H4 (cell line): ENCODE data around the gene PPARGC1A. TPM values are rescaled to one million over a fixed set of nuclear protein-coding genes. Genes with fewer than 3 reads are reported as not detected.

Source experiments
- DNase-seq: peaks from one replicate; pipeline ENCODE4 v3.0.0-alpha.2; 2015; ENCODE audit warnings: low spot score
- total RNA-seq: library from RNA; depleted of rRNA; stranded (reverse); fragments of >200 nt; shearing (Covaris generic); gene quantifications from 2 replicates; pipeline ENCODE4 v1.2.3, GENCODE V29; 2014; rRNA removed

The PPARGC1A gene, protein sequence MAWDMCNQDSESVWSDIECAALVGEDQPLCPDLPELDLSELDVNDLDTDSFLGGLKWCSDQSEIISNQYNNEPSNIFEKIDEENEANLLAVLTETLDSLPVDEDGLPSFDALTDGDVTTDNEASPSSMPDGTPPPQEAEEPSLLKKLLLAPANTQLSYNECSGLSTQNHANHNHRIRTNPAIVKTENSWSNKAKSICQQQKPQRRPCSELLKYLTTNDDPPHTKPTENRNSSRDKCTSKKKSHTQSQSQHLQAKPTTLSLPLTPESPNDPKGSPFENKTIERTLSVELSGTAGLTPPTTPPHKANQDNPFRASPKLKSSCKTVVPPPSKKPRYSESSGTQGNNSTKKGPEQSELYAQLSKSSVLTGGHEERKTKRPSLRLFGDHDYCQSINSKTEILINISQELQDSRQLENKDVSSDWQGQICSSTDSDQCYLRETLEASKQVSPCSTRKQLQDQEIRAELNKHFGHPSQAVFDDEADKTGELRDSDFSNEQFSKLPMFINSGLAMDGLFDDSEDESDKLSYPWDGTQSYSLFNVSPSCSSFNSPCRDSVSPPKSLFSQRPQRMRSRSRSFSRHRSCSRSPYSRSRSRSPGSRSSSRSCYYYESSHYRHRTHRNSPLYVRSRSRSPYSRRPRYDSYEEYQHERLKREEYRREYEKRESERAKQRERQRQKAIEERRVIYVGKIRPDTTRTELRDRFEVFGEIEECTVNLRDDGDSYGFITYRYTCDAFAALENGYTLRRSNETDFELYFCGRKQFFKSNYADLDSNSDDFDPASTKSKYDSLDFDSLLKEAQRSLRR
- total RNA-seq: 0.94 and 2.4 TPM in 2 replicates

DNA sequence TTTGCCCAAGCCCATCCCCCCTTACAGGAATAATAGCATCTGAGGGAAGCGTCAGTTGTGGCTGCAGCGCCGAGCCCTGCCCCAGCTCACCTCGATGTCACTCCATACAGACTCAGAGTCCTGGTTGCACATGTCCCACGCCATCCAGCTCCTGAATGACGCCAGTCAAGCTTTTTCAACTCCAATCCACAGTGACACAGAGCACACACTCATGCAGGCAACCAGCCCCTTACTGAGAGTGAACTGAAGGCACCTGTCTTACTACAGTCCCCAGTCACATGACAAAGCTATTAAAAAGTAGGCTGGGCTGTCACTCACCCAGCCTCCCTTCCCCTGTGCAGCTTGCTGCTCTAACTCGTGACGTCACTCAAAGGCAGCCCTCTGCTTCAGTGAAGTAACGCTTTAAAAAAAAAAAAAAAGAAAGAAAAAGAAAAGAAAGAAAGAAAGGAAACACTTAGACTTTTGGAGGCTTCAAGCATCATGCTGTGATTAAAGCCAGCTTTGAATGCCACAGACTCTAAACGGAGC is at the start of gene PPARGC1A:
Gene PPARGC1A, minus strand, starts transcription at position 234 of the 528 bp plus-strand sequence. Its CDS starts 90 bp downstream, at position 144.
- peak; percentile 71 for DNase-seq

DNA sequence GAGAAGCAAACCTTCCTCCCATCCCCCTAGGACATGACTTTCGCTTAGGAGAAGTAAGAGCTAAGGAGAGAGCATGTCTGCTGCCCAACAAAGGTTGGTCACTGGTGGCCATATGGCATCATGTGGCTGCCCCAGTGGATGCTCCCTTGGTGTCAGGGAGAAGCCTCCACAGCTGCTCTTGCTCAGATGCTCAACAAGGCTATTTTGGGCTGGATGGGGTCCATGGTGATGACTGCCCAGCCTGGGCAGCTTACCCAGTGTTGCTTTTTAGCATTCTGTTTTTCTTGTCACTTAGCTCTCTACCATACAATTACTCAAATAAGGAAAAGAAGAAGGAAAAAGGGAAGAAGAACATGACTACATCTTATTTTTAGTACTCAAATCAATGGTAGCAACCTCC is 48.9 kb upstream of the PPARGC1A start:
- DNase-seq: no peak

DNA sequence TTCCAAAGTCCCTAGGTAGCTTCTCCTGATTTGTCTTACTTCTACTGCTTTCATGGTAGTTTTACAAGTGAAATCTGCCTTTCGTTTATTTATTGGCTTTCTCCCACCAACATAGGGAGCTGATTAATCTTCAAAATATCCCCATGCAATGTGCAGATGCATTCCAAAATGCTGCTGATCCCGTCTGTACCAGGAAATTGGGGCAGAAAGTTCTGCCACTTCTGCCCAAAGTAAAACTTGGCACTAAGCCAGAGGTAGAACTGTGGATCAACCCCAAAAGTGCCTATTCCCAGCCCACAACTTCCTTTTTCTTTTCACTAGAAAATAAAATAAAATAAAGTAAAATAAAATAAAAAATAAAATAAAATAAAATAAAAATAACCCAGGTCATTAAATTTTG is 47.3 kb upstream of the PPARGC1A start:
- no peak for DNase-seq

DNA sequence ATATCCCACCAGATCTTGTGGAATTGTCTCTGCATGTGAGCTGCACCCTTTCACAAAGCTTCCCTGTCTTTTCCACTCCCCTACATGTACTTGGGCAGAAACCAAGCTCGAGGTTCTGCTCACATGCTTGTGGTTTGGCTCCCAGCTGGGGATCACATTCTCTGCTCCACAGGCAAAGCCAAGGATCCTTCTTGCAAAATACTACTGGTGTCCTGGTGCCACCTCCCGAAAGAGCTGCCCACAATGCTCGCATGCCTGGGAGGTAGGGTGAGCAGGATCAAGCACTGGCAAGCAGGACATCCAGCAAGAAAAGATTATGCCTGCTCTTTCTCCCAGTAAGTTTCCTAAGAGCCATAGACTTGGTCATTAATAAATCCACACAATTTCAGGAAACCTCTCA is 45.1 kb upstream of the PPARGC1A start:
- DNase-seq: peak; percentile 98

DNA sequence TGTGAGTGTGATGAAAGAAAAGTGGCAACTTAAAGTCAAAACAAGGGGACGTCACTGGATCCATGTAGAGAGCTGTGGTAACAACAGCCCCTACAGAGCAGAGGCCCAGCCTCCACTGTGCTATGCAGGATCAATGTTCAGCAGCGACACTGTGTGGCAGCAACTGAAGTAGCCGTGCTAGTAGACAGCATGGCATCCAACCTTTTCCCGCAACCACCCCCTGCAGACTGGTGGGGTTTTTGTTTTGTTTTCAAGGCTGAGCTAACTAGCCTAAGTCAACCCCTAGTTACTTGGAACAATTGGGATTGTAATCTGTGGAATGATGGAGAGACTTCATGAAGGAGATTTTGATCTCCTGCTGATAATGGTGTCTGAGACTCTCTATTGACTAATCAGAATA is 44.4 kb upstream of the PPARGC1A start:
- DNase-seq: peak; percentile 14

DNA sequence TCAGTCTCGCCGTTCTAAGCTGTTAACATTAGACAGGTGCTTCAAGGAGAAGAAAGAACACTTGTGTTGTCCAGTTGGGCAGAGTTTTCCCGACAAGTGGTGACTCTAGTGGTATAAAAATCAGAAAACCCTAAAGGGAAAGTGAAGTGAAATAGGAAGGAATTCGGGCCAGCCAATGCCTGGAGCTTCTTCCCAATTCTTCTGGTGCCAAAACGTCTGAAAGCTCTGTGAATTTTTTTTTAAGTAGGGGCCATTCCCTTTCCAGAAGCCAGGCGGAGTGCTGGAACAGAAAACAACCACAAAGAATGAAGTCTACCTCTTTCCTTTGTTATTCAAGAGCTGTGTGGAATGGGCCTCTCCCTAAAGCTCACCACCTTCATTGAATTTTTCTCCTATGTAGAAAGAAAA is 43.1 kb upstream of the PPARGC1A start:
- peak; percentile 69 for DNase-seq

DNA sequence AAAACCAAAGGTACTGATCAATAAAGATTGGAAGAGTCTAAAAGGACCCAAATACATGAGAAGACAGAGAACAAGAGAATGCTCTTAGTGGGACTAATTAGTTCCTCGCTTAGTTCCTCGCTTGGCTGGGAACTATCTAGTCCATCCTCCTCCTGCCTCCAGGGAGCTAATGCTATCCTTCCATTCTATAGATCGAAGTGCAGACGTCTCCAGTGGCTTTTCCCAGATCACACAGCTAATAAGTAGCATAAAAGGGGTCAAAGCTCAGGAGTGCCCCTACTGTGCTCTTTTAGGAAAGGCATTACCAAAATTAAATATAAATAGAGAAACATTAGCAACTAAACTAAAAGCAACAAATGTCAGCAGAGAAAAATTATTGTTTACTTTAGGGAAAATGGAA is 42.3 kb upstream of the PPARGC1A start:
- no peak for DNase-seq

DNA sequence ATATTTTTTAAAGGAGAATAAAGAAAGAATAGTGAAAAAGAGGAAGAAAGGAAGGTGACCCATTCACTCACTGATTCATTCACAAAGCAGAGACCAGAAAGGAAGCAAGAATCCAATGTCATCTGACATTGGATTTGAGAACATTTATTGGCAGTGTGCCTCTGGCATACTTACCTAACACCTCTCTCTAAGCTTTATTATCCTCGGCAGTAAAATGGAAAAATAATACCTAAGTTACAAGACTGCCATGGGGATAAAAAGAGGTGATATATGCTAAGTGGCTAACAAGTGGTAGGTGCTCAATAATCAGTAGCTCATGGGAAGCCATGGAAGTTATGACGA is 41.6 kb upstream of the PPARGC1A start:
- DNase-seq: peak; percentile 12

DNA sequence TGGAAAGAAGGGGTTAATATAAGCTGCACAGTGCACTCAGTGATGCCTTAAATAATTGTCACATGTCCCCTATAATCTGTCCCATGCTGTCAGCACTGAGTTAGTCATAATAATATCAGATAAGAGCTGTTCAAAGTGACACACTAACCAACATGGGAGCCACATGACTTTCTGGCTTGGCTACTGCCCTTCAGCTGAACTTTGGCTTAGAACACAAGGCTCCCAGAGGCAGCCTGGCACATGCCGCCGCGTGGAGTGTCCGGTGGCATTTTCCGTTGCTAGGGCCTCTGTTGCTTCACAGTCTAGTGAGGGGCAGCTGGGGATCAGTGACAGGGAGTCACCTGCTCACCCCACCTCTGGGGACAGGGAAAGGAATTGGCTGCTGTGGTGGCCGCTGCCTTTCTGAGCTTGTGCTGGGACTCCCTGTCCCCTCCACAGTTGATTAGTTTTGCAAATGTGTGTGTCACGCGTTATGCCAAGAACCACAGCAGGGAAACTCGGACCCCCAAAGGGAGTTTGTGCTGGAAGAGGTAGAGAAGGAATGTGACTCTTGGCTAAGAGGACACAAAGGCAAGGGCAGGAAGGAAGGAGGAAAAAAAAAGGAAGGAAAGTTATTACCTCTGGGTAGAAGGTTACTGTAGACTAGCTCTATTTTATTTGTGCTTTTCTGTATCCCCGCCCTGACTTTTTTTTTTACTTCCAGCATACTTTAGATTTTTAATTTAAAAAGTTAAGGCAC is 41.1 kb upstream of the PPARGC1A start:
- DNase-seq: peak; percentile 92

DNA sequence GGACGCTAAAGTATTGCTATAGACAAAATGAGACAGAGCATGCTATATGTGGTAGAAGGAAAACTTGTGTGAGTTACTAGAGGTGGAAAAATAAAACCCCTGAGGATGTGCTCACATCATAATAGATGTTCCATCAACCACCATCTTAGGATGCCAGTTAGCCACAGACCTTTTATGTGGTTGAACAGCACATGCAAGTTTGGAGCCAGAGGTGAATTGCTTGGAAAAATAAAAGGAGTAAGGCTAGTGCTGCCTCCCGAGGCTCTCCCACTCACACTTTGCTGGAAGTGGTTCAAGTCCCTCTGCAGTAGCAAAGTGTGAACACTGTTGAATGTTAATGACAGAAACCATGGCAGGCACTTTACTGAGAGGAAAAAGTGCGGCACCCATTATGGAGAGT is 39.4 kb upstream of the PPARGC1A start:
- DNase-seq: peak; percentile 42

DNA sequence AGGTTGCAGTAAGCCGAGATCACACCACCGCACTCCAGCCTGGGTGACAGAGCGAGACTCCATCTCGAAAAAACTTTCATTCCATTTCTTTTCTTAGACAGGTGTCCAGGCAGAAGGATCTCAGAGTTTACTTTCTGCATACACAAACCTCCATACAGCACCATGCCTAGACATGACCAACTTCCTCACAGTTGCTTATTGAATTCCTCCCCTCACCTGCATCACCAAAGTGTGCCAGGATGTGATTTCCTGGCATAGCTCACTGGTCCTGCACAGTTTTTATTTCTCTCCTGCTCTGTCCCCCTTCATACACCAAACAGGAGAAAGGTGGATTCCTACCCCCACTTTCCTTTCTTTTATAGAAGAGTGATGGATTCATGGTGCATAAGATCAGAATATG is 34.7 kb upstream of the PPARGC1A start:
- no peak for DNase-seq

DNA sequence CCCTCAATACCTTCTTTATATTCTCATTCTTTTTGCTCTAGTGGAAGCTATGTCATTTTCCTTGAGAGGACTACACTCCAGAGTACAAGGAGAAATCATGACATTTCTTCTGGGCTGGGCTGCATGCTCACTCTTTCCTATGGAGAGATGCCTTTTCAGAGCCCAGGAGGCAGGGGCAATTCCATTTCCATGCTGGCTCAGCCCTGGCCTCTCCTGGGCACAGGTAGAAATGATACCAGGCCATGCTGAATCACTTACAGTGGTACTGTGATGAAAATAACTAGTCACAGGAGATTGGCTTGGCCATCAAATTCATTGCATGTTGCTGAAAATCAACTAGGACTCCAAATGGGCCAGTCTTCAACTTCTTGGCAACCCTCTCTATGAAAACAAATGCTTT is 34.0 kb upstream of the PPARGC1A start:
- no peak for DNase-seq

DNA sequence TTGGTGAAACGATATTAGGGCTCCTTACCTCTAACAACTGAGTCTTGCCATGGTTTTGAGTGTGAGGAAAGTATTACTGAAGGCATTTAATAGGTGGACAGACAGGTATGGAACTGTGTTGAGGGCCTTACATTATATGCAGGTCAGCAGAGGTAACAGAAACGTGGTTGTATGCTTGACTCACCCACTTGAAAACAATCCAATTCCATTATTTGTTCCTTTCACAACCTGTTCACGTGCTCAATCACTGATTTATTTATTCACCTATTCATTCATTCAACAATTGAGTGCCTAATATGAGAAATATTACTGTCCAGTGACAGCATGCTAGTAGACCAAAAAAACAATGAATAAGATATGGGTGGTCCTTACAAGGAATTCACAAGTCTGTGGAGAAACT is 33.3 kb upstream of the PPARGC1A start:
- DNase-seq: no peak

DNA sequence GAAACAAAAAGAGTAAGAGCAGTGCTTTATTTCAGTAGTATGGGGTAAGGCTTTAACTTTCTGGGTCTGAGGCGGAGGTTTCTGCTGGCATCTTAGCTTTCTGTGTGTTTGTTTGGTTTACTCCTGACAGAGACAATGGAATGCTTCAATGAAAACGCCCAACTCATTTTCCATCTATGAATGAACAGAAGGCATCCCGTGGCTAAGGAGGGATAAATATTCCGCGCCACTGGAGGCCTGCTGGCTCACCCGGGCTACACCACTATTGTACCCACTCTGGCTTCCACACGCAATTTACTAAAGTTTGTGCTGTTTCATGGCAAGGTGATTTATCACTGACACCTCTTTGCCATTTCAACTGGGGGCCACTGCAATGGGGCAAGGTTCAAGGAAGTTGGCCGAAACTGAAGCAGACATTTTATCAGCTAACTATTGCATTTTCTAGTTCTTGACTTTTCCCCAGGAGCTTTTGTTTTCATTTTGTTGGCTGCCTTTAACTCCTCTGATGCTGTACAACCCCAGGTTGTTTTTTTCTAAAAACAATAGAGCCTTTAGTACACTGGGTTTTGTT is 32.8 kb upstream of the PPARGC1A start:
- DNase-seq: no peak

DNA sequence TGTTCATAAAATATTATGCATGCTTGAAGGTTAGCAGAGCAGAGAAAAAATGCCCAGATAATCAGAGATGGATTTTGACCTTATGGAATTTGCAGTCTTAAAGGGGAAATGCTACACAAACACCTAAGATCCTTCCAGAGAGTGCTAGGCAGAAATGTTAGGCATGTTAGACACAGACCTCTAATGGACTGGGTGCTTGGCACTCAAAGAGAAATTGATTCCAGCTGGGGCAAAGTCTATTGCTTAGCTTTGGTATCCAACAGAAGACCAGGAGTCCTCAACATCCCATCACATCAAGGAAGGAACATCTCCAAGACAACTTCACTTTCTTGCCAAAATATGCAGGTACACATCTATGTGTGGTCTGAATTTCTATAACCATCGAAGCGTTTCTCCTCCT is 32.2 kb upstream of the PPARGC1A start:
- DNase-seq: no peak

DNA sequence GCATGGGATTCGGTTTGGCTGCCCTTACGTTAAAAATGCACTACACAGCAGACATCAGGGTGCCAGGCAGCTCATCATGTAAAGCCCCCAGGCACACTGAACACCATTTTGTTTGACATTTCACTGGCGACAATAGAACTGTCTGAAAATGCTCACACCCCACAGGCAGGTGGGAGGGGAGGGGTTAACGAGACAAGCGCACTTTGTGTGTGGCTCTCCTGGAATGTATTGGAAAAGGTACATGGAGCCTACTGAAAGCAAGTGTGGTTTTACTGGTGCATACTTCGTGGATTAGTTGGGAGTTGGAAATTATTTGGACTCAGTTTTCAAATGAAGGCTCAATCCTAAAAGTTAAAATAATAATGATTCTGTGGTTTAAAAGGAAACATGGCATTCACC is 31.6 kb upstream of the PPARGC1A start:
- no peak for DNase-seq

DNA sequence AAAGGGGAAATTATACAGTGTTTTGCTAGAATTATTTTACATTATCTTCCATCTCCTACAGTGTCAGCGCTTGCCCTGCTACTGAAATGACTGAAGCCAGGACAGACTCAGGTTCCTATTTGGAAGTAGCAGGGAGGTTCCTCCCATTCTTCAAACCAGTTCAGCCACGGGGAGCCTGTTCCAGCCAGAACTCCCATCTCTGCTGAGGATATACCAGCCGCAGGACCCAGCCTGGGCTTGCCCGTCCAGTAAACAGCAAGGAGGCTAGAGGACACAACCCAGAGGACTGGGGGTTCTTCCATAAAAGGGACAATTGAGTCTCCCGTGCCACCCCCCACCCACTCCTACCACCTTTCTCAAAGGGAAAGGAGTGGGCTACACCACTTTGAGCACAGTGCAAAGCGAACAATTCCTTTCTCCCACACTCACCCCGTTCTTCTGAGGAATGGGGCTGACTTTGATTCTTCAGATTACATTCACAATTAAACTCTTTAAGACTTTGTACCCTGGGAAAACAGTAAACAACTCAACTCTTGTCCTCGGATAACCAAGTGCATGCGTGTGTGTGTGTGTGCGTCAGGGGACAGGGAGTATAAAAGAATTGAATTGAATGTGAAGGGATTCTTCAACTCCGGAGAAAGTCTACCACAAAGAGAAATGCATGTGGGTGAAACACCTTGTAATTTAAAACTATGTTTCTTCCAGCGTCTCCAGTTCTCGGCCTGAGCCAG is 31.0 kb upstream of the PPARGC1A start:
- DNase-seq: no peak

DNA sequence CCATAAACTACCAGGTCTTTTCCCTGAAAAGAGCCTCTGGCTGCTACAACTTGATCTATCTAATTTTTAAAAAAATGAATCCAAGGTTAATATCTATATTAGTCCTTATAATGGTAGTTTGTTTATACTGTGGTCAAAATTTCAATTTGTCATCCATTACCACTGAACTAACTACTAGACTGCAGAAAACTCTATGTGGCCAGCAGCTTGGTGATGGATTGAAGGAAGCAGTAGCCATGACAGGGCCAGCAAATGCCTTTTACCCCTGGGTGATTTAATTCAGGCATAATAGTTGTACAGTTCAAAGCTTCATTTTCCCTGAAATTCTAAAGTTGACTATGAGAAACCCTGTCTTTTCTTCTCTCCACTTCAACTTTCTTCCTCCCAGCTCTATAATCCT is 30.4 kb upstream of the PPARGC1A start:
- no peak for DNase-seq

DNA sequence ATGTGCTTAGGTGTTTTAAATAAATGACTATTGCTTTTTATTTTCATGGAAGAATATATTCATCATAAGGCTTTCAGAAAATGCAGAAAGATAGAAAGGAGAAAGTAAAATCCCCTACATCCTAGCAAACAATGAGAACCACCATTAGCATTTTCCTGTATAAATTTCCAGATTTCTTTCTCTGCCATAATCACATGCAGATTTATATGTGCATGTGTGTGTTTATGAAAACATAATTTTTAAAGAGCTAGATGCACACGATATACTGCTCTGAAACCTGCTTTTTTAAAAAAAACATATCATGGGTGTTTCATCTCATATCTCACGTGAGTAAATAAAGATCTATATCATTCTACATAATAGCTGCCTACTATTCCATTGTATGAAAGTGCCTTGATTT is 26.4 kb upstream of the PPARGC1A start:
- no peak for DNase-seq

DNA sequence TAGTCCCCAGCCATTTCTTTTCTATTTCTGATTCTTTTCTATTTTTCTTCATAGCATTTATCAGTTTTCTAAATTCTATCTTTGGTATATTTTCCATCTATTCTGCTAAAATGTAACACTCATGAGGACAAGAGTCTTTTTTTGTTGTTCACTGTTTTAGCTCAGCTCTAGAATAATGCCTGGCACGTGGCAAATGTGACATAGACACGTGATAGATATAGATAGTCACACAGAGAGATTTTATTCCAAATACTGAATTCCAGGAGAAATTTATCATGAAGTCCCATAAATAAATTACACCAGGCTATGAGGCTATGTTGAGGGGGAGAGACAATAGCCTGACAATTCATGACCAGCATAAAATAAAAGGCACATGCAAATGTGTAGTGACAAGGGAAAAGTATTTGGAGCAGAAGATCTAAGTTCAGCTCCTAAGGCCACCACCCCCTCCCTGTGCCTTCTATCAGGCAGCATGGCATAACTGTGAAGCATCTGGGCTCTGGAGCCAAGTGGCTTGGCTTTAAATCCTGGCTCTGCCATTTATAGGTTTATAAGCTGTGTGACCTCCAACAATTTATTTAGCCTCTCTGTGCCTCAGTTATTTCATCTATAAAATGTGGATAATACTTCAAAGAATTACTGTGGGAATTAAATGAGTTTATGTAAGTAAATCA is 25.7 kb upstream of the PPARGC1A start:
- no peak for DNase-seq
